ENCODE data around the gene FMN1. TPM values are rescaled to one million over a fixed set of nuclear protein-coding genes. Genes with fewer than 3 reads are reported as not detected.
"Not testable (repeated sequence)": the region's sequence is repeated elsewhere in the genome, so short reads cannot be mapped to it uniquely, and the experiment has no call there.

Gene FMN1
- total and polyA plus RNA-seq, 12 donors = 0.22 to 5.5 (median 3.3) TPM

- intact Hi-C loops (cut with DNase I) = loop anchor here in 2 of 10 donors (10.0 kb wide), 2 partner anchors 107 to 287 kb away; no protein-coding TSS in a partner anchor
- TF ChIP-seq, protein P1, sequence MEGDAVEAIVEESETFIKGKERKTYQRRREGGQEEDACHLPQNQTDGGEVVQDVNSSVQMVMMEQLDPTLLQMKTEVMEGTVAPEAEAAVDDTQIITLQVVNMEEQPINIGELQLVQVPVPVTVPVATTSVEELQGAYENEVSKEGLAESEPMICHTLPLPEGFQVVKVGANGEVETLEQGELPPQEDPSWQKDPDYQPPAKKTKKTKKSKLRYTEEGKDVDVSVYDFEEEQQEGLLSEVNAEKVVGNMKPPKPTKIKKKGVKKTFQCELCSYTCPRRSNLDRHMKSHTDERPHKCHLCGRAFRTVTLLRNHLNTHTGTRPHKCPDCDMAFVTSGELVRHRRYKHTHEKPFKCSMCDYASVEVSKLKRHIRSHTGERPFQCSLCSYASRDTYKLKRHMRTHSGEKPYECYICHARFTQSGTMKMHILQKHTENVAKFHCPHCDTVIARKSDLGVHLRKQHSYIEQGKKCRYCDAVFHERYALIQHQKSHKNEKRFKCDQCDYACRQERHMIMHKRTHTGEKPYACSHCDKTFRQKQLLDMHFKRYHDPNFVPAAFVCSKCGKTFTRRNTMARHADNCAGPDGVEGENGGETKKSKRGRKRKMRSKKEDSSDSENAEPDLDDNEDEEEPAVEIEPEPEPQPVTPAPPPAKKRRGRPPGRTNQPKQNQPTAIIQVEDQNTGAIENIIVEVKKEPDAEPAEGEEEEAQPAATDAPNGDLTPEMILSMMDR (IDR thresholded peaks at IDR 0.05) = no peak
- WGBS, 2 donors = 64 to 71% methylated on average over 4 of the region's 4 CpGs
- H3K27ac ChIP-seq = no peak overlapping the region
- H3K9me3 ChIP-seq = peaks cover 0 to 8% (median 0%) of the 10 kb centered on the region in 11 donors
- H3K36me3 ChIP-seq = no peaks in the 10 kb centered on the region
- ATAC-seq = no peak
- no peak for DNase-seq
- H3K4me1 ChIP-seq = peaks cover 0 to 8% (median 0%) of the 10 kb centered on the region in 9 donors
- H3K4me3 ChIP-seq = no peak overlapping the region
- no peaks in the 10 kb centered on the region for H3K27me3 ChIP-seq
Observed at GRCh38 chr15:32951736-32952464, 242.6 kb downstream of the FMN1 start.

- intact Hi-C loops (cut with DNase I) = loop anchor here in 2 of 10 donors (10.0 kb wide), 2 partner anchors 105 to 285 kb away; no protein-coding TSS in a partner anchor
- not testable (repeated sequence) for DNase-seq, H3K36me3 ChIP-seq, H3K4me1 ChIP-seq, H3K27ac ChIP-seq, ATAC-seq, H3K9me3 ChIP-seq, H3K27me3 ChIP-seq, H3K4me3 ChIP-seq
Observed at GRCh38 chr15:32950051-32950450, 244.5 kb downstream of the FMN1 start.

- TF ChIP-seq, protein P1 (IDR thresholded peaks at IDR 0.05) = no peak
- no peak for ATAC-seq
- H3K4me3 ChIP-seq = no peak overlapping the region
- DNase-seq = no peak
- H3K9me3 ChIP-seq = peaks cover 0 to 8% (median 0%) of the 10 kb centered on the region in 11 donors
- H3K27me3 ChIP-seq = no peaks in the 10 kb centered on the region
- no peak overlapping the region for H3K27ac ChIP-seq
- WGBS, 2 donors = 94% methylated on average over 4 of the region's 4 CpGs
- no peaks in the 10 kb centered on the region for H3K36me3 ChIP-seq
- peaks cover 0 to 15% (median 5%) of the 10 kb centered on the region in 9 donors for H3K4me1 ChIP-seq
- intact Hi-C loops (cut with DNase I) = no loop called here
Observed at GRCh38 chr15:32946210-32946609, 248.3 kb downstream of the FMN1 start.

GRCh38 chr15:32944431-32944830, 250.1 kb downstream of the FMN1 start:
- ATAC-seq (no peak), DNase-seq (no peak)
- Histone ChIP-seq H3K27ac (no peak overlapping the region), H3K4me3 (no peak overlapping the region), H3K27me3 (no peaks in the 10 kb centered on the region), H3K36me3 (no peaks in the 10 kb centered on the region), H3K4me1 (peaks cover 0 to 15% (median 5%) of the 10 kb centered on the region in 9 donors), H3K9me3 (peaks cover 0 to 5% (median 0%) of the 10 kb centered on the region in 11 donors)
- intact Hi-C loops (cut with DNase I) = no loop called here
- 79% methylated on average over 3 of the region's 3 CpGs for WGBS, 2 donors
- TF ChIP-seq, protein P1 (IDR thresholded peaks at IDR 0.05) = no peak

GRCh38 chr15:32943711-32944110, 250.8 kb downstream of the FMN1 start:
- Histone ChIP-seq H3K36me3 (no peaks in the 10 kb centered on the region), H3K9me3 (no peaks in the 10 kb centered on the region), H3K27me3 (no peaks in the 10 kb centered on the region), H3K4me3 (no peak overlapping the region), H3K4me1 (peaks cover 0 to 15% (median 5%) of the 10 kb centered on the region in 9 donors), H3K27ac (no peak overlapping the region)
- no peak for ATAC-seq
- TF ChIP-seq, protein P1 (IDR thresholded peaks at IDR 0.05) = no peak
- 73 to 79% methylated on average over 3 of the region's 3 CpGs for whole genome bisulfite sequencing, 2 donors
- no peak for DNase-seq
- intact Hi-C loops (cut with DNase I) = no loop called here
